Activated naive CD4-positive, alpha-beta T cell treated with anti-CD3 and anti-CD28 coated beads, Interleukin-2, amount 50 U/mL, for 24 hours (primary cell): ENCODE results near the gene CDH13.

Experiments used
- H3K27ac Mint-ChIP-seq: one replicate; pipeline ENCODE4 v1.8.0; 2021; ENCODE audit warnings: mild to moderate bottlenecking, mixed read lengths
- H3K27me3 Mint-ChIP-seq: one replicate; pipeline ENCODE4 v1.8.0; 2021; ENCODE audit warnings: mixed read lengths
- H3K36me3 Mint-ChIP-seq: one replicate; pipeline ENCODE4 v1.8.0; 2021; ENCODE audit warnings: mixed read lengths
- H3K4me1 Mint-ChIP-seq: one replicate; pipeline ENCODE4 v1.8.0; 2021; ENCODE audit warnings: mixed read lengths
- H3K4me3 Mint-ChIP-seq: one replicate; pipeline ENCODE4 v1.8.0; 2021; ENCODE audit warnings: mild to moderate bottlenecking, mixed read lengths
- H3K9me3 Mint-ChIP-seq: one replicate; pipeline ENCODE4 v1.8.0; 2021; ENCODE audit warnings: mixed read lengths

The CDH13 gene

DNA sequence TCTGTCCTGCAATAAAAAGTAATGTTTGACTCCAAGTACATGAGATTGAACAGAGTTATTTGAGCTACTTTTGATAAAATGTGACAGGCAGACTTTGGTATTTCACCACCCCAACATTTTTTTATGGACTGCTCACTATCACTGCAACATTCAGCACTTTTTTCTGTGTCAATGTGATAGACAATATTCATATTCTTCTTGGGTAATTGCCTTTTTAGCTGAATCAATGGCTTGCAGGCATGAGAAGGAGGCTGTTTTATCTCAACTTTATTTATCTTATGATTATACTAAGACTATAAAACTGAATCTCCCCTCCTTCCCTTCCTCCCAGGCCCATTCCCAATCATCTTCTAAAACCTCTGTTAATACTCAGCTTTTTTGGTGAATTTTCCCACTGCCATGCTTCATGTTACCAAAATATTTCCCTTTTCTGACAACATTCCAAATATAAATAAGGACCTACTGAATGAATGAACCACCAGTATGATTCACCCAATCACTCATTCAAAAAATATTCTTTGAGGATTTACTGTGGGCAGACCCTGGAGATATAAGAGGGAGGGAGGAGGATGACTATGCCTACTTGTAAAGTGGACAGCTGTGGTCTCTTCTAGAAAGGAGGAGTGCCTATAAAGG is 67.6 kb downstream of the CDH13 start:
- Mint-ChIP-seq H3K9me3 (peaks cover 7% of the 10 kb centered on the region), H3K36me3 (no peaks in the 10 kb centered on the region), H3K4me1 (no peaks in the 10 kb centered on the region), H3K4me3 (no peak overlapping the region), H3K27ac (no peak overlapping the region), H3K27me3 (peaks cover 1% of the 10 kb centered on the region)

DNA sequence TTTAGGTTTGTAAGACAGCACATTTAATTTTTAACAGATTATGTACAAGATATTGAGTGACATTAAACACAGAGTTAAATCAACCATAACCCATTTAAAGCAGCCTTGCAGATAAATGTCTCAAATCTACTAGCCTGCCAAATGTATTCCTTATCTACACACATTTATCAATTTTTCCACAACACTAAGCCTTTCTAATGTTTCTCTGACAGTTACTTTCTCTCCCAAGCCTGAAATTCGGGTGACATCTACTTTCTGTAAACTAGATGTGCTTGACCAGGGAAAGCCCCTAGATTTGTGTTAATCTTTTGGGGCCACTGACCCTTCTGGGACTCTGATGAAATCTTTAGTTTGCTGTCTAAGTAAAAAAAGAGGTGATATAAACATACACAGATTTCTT is 69.0 kb downstream of the CDH13 start:
- no peaks in the 10 kb centered on the region for H3K36me3 Mint-ChIP-seq
- no peaks in the 10 kb centered on the region for H3K4me1 Mint-ChIP-seq
- no peak overlapping the region for H3K4me3 Mint-ChIP-seq
- peaks cover 7% of the 10 kb centered on the region for H3K9me3 Mint-ChIP-seq
- peaks cover 1% of the 10 kb centered on the region for H3K27me3 Mint-ChIP-seq
- H3K27ac Mint-ChIP-seq = no peak overlapping the region

DNA sequence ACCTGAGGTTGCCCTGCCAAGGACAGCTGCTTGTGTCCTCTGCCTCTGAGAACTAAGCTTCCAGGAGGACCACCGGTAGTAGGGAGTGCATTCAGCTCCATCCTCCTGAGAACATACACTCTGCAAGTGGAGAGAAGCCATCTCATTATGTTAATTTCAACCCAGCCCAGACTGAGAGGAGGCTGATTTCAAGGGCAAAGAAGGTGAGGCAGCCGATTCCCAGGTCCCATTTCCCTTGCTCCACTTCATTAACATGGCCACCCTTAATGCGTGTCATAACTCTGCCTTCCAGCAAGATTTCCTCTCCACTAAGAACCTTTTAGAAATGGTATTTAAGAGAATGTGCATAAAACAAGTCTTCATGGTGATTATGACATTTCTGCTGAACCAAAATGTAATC is 72.5 kb downstream of the CDH13 start:
- Mint-ChIP-seq H3K4me1 (no peaks in the 10 kb centered on the region), H3K36me3 (no peaks in the 10 kb centered on the region), H3K27ac (no peak overlapping the region), H3K4me3 (no peak overlapping the region), H3K27me3 (peaks cover 6% of the 10 kb centered on the region), H3K9me3 (peaks cover 7% of the 10 kb centered on the region)

DNA sequence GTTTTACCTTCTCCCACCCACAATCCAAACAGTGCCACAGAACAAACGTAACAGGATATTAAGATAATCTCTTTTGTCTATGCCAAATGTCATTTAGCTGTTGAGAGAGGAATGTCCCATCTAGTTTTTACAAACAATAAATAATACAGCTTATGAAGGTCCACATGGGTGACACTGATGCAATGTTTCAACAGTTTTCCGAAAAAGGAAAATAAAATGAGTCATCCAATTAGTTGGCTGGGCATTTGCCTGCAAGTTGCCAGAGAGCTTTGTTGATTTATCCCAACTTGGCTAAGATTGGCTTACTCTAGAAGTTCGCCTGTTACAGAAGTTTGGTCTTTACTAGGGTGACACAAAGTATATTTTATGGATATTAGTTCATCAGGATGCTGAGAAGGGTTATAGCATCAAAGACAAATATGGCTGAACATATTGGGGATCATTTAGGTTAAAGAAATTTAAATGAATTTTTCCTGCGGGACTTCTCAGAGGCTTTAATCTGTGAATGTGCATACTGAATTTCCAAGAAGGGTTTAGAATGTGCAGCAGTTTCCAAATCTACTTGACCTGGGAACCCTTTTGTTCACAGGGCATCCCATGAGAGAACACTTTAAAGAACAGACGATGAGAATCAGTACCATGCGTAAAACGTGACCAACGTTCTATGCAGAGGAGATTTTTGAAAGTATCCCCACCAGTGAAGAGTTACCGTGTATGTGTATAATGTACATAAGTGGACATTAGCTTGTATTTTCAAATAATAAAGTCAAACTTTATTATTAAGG is 73.1 kb downstream of the CDH13 start:
- no peak overlapping the region for H3K4me3 Mint-ChIP-seq
- no peak overlapping the region for H3K27ac Mint-ChIP-seq
- peaks cover 5% of the 10 kb centered on the region for H3K27me3 Mint-ChIP-seq
- no peaks in the 10 kb centered on the region for H3K36me3 Mint-ChIP-seq
- no peaks in the 10 kb centered on the region for H3K4me1 Mint-ChIP-seq
- peaks cover 7% of the 10 kb centered on the region for H3K9me3 Mint-ChIP-seq

DNA sequence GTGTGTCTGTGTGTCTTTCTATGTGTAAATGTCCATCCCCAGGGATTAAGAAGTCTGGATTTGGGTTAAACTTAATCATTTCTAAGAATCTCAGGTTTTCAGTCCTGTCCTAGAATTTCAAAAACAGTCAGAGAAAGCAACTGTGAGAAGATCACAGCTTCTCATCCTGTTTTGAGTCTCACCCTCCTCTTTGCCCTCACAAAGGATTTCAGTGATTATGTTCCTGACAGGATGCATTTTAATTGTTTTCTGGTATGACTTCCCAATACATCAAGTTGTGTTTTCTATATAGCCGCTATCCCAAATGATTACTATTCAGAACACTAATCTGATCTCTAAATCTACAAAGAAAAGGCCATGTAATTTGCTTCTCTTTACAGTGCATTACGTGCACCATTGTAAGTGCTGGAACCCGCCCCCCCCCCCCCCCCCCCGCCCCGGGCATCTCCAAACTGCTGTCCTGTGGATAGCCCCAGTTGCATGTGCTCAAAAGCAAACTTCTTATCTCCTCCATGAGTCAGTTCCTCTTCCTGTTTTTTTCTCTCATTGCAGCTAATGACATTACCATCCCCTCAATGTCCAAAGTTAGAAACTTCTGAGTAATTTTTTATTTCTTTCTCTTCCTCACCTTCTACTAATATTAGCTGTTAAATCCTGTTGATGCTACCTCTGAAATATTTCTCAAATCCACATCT is 73.9 kb downstream of the CDH13 start:
- H3K4me1 Mint-ChIP-seq = no peaks in the 10 kb centered on the region
- H3K27ac Mint-ChIP-seq = no peak overlapping the region
- no peaks in the 10 kb centered on the region for H3K36me3 Mint-ChIP-seq
- H3K4me3 Mint-ChIP-seq = no peak overlapping the region
- H3K9me3 Mint-ChIP-seq = peaks cover 7% of the 10 kb centered on the region
- peaks cover 5% of the 10 kb centered on the region for H3K27me3 Mint-ChIP-seq

DNA sequence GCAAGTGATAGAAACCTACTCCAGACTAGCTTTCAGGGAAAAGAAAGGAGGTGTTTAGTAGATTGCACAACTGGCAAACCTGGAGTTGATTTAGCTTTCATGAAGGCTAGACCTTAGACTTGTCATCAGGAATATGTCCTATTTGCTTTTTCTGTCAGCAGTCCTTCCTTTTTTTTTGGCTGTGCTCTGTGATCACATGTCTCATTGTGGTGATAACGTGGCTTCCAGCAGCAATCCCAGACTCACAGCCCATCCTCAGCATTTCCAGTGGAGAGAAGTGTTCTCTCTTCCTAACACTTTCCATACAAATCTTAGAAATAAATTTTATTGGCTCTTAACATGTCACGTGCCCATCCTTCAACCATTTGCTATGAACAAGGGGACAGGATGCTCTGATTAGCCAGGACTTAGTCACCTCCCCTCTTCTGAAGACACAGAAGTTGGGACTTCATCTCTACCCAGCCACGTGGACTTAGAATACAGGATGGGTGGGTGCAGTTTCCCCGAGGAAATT is 74.7 kb downstream of the CDH13 start:
- no peak overlapping the region for H3K27ac Mint-ChIP-seq
- peaks cover 5% of the 10 kb centered on the region for H3K27me3 Mint-ChIP-seq
- peaks cover 7% of the 10 kb centered on the region for H3K9me3 Mint-ChIP-seq
- H3K4me1 Mint-ChIP-seq = no peaks in the 10 kb centered on the region
- H3K4me3 Mint-ChIP-seq = no peak overlapping the region
- no peaks in the 10 kb centered on the region for H3K36me3 Mint-ChIP-seq

DNA sequence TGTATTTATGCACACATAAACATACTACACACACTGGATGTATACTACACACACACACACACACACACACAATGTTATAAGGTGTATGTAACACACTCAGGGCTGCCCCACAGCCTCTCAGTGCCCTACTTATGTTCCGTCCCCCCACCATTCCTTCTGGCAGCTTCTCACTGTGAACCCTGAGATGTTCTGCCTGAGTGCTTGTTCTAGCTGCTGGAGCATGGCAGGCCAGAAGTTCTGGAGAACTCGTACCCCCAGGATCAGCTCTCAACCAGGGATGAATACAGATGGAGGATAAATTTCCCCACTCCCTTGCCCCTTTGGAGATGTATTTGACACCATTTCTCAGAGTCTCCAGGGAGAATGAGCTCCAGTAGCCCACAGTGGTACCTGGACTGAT is 76.4 kb downstream of the CDH13 start:
- Mint-ChIP-seq H3K27me3 (peaks cover 5% of the 10 kb centered on the region), H3K4me3 (no peak overlapping the region), H3K27ac (no peak overlapping the region), H3K36me3 (no peaks in the 10 kb centered on the region), H3K4me1 (no peaks in the 10 kb centered on the region), H3K9me3 (peaks cover 4% of the 10 kb centered on the region)

DNA sequence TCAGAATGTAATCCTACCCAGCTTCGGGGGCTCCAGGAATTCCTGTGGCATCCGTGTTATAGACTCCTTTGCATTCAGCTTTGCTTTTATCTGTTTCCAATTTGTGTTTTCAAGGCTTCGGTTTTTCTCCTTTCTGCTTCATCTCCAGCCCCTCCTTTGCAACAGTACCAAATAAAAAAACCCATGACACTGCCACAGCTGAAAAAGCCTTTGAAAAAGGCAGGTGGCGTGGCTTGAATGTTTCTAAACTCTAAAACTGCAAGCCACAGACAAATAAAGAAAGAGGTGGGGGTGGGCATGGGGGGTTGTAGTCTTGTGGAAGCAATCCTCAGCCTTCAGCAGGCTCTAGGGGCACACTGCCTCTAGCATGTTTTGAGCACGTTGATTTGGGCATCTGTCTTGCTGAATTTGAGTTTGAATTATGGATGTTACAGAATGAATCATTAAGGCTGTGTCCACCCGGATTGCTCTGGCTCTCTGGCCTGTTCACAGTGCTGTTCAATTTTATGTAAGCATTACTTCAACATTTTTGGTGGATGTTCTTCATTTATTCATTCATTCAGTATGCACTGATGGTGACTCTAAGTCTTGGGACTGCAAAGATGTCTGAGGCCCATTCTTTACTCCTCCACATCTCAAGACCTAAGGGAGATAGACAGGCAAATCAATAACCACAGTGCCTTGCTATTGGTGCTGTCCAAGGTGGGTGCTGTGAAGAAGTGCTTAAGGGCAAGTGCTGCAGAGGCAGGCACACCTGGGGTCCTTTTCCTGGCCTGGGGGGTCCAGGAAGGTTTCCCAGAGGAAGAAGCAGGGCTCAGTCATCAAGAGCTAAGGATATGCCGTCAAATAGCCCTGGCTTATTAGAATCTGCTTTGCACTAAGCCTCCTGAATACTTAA is 77.4 kb downstream of the CDH13 start:
- Mint-ChIP-seq H3K27ac (no peak overlapping the region), H3K27me3 (peaks cover 5% of the 10 kb centered on the region), H3K4me1 (no peaks in the 10 kb centered on the region), H3K9me3 (no peaks in the 10 kb centered on the region), H3K36me3 (no peaks in the 10 kb centered on the region), H3K4me3 (no peak overlapping the region)

DNA sequence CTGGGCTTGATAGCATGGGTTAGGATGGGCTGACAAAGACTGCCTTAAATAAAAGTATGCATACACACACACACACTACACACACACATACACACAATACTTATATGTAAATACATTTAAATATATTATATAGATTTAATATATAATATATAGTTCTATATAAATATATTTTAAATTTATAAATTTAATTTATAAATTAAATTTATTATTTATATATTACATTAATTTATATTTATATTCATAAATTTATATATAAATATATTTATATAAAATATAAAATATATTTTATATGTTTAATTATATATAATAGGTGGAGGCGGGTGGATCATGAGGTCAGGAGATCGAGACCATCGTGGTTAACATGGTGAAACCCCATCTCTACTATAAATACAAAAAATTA is 83.2 kb downstream of the CDH13 start:
- H3K4me3 Mint-ChIP-seq = no peak overlapping the region
- H3K27ac Mint-ChIP-seq = no peak overlapping the region
- no peaks in the 10 kb centered on the region for H3K36me3 Mint-ChIP-seq
- no peaks in the 10 kb centered on the region for H3K4me1 Mint-ChIP-seq
- H3K27me3 Mint-ChIP-seq = no peaks in the 10 kb centered on the region
- H3K9me3 Mint-ChIP-seq = no peaks in the 10 kb centered on the region

DNA sequence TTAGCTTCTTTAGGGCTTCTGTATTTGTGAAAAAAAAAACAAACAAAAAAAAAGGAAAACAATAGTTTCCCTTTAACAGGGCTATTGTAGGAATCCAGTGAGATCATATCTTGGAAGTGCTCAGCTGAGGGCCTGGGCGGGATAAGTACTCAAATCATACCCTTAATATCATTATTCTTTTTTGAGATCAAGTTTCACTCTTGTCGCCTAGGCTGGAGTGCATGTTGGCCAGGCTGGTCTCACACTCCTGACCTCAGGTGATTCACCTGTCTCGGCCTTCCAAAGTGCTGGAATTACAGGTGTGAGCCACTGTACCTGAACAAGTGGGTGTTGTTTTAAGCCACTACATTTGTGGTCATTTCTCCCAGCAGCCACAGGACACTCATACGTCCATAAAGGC is 87.0 kb downstream of the CDH13 start:
- no peak overlapping the region for H3K27ac Mint-ChIP-seq
- H3K4me3 Mint-ChIP-seq = no peak overlapping the region
- no peaks in the 10 kb centered on the region for H3K9me3 Mint-ChIP-seq
- H3K27me3 Mint-ChIP-seq = no peaks in the 10 kb centered on the region
- H3K36me3 Mint-ChIP-seq = no peaks in the 10 kb centered on the region
- no peaks in the 10 kb centered on the region for H3K4me1 Mint-ChIP-seq

DNA sequence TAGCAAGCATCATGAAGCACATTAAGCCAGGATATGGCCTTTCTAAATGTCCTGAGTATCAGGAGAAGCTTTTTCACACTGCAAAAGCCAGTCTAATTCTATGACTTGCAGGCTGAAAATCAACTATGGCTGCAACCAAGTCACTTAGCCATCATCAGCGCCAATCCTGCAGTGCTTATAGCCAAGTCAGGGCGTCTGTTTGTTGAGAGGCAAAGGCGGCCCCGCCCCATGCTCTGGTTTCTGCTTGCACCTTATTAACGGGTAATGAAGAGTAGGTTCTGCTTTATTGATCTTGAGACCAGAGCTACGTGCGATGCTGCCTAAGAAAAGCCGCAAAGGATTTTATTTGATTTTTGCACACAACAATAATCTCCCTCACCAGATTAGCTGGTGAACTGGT is 88.4 kb downstream of the CDH13 start:
- H3K27me3 Mint-ChIP-seq = no peaks in the 10 kb centered on the region
- H3K27ac Mint-ChIP-seq = no peak overlapping the region
- no peak overlapping the region for H3K4me3 Mint-ChIP-seq
- H3K36me3 Mint-ChIP-seq = no peaks in the 10 kb centered on the region
- no peaks in the 10 kb centered on the region for H3K9me3 Mint-ChIP-seq
- no peaks in the 10 kb centered on the region for H3K4me1 Mint-ChIP-seq

DNA sequence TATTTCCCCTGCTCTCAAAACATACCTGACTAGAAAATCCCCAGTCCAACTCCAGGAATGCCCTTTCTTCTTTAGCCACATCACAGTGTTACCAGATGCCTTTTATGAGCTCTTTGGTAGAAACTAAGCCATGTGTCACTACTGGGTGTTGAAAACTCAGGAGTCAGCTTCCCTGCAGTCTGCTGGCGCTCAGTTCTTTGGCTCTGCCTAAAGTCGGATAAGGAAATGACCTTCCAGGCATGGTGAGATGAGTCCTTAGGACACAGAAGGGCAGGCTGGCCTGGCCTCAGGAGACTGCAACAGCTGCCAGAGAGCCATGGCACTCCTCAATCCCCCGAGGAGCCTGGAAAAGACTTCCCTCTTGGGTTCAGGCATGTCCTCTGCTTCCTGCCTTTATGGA is 89.1 kb downstream of the CDH13 start:
- H3K4me3 Mint-ChIP-seq = no peak overlapping the region
- no peaks in the 10 kb centered on the region for H3K4me1 Mint-ChIP-seq
- H3K27ac Mint-ChIP-seq = no peak overlapping the region
- H3K9me3 Mint-ChIP-seq = no peaks in the 10 kb centered on the region
- no peaks in the 10 kb centered on the region for H3K36me3 Mint-ChIP-seq
- H3K27me3 Mint-ChIP-seq = no peaks in the 10 kb centered on the region

DNA sequence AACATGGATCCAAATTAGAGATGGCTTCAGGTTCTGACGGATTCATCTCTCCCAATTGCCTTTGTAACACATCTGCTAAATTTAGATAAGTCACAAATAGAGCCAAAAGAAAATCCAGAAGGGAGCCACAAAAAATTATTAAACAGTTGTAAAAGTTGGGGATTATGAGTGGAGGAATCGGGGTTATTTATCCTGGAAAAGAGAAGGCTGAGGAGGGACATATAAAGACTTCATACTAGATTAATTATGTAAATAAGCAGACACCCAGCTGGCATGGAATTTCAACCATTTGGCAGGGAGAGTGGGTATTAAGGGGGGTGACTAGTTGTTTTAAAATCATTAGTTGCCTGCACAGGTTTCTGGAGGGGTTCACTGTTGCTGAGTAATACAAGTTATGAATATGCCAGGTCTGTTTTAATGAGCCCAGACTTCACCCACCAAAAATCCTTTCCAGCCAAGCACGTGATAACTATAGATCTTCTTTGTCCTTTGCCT is 89.6 kb downstream of the CDH13 start:
- H3K27ac Mint-ChIP-seq = no peak overlapping the region
- H3K9me3 Mint-ChIP-seq = no peaks in the 10 kb centered on the region
- no peak overlapping the region for H3K4me3 Mint-ChIP-seq
- H3K4me1 Mint-ChIP-seq = no peaks in the 10 kb centered on the region
- H3K27me3 Mint-ChIP-seq = no peaks in the 10 kb centered on the region
- H3K36me3 Mint-ChIP-seq = no peaks in the 10 kb centered on the region

DNA sequence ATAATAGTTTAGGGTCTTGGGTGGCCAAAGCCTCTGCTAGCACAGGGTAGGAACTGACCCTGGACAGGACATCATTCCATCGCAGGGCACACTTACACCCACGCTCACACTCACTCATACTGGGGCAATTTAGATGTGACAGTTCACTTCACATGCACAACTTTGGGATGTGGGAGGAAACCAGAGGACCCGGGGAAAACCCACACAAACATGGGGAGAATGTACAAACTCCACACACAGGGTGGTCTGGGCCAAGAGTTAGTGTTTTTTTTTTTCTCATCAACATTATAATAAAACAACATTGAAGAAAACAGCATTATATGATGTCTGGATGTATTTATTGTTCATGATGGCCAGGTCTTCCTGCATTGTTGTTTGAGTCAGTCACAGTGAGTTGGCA is 93.6 kb downstream of the CDH13 start:
- no peaks in the 10 kb centered on the region for H3K36me3 Mint-ChIP-seq
- no peaks in the 10 kb centered on the region for H3K4me1 Mint-ChIP-seq
- no peak overlapping the region for H3K4me3 Mint-ChIP-seq
- no peaks in the 10 kb centered on the region for H3K27me3 Mint-ChIP-seq
- H3K27ac Mint-ChIP-seq = no peak overlapping the region
- no peaks in the 10 kb centered on the region for H3K9me3 Mint-ChIP-seq

DNA sequence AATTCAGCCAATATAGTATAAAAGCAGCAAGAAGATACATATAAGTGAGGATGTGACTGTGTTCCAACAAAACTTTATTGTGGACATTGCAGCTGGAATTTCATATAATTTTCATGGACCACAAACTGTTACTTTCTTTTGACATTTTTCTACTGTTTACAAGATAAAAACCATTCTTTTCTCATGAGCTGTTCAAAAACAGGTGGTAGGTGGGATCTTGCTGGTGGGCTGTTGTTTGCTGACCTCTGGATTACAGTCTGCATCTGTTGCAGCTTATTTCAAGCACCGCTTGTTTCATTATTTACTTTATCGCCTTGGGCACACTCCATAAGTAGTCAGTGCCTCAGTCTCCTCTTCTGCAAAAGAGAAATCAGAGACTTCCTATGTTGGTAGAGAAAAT is 99.5 kb downstream of the CDH13 start:
- Mint-ChIP-seq H3K36me3 (no peaks in the 10 kb centered on the region), H3K4me3 (no peak overlapping the region), H3K27ac (no peak overlapping the region), H3K4me1 (no peaks in the 10 kb centered on the region), H3K9me3 (no peaks in the 10 kb centered on the region), H3K27me3 (no peaks in the 10 kb centered on the region)
